ENCODE measurements around the gene CFD.

CFD gene

GRCh38 chr19:912181-913079 is 53.0 kb downstream of the CFD start:
- DNase-seq = no peak

Measured in GF-D8 (cell line).